GM13976 (cell line): Measurements from ENCODE around the gene ALK.
A peak's percentile ranks its signal among the peaks of the same experiment; 100 is the strongest.

Source experiments
- DNase-seq: peaks from one replicate; pipeline ENCODE4 v3.0.0; 2012; ENCODE audit warnings: low spot score
- CTCF ChIP-seq: IDR thresholded peaks from 2 replicates; pipeline ENCODE4 v1.5.1; 2012; ENCODE audit warnings: borderline replicate concordance, mild to moderate bottlenecking; ENCODE audit not compliant: insufficient read depth; ENCODE audit errors: extremely low read depth, missing control alignments, control extremely low read depth
- in situ Hi-C: fragments of 300-500 bp; cut with MboI; formaldehyde crosslinking; loops from one replicate; pipeline ENCODE4 v1.12.0; 2022; ENCODE audit warnings: low sequenced_read_pairs, mixed read lengths, inconsistent platforms; ENCODE audit not compliant: unreplicated experiment

ALK gene

GRCh38 chr2:29848566-29849310, 72.6 kb downstream of the ALK start:
- no peak for TF ChIP-seq CTCF
- in situ Hi-C loops: no loop called here
- no peak for DNase-seq

- DNase-seq: no peak
- no peak for TF ChIP-seq CTCF
- in situ Hi-C loops: no loop called here
Measured at GRCh38 chr2:29847886-29848285, 73.5 kb downstream of the ALK start.

GRCh38 chr2:29844713-29845326, 76.6 kb downstream of the ALK start:
- in situ Hi-C loops: no loop called here
- TF ChIP-seq CTCF: no peak
- DNase-seq: no peak

DNA sequence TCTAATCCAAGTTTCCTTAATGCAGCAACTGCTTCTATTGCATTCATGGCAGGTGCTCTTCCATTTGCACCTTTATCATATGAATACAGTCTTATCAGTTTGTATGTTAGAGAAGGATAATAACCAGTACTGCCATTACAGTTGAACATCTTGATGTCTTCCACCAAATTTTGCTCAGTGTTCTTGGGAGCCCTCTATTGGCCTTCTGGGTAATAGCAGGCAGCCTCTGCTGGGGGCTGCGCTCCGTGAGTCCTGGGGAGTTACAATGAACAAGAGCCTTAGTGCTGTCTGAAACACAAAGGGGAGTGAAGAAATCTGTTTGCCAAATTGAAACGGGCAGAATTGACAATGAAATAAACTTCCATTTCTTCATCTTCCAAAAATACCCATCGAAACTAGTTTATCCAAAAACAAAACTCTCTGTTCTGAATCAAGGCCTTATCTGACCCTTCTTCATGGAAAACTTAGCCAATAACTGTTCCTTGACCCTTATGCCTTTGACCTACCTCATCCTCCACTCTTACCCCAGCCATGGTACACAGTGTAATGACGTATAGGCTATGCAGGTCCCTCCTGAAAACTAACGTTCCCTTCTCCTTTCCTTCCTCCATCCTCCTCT, 79.9 kb downstream of the ALK start:
- peak; percentile 39 for DNase-seq

GRCh38 chr2:29839306-29839705, 82.1 kb downstream of the ALK start:
- in situ Hi-C loops: loop anchor here (10.0 kb wide), 1 partner anchor 185 kb away; no protein-coding TSS in a partner anchor
- no peak for DNase-seq
- no peak for TF ChIP-seq CTCF

More for the DNA sequence above, 79.9 kb downstream of the ALK start:
- in situ Hi-C loops: no loop called here
- peak; percentile 79 for TF ChIP-seq CTCF

- no peak for DNase-seq
- in situ Hi-C loops: loop anchor here (10.0 kb wide), 1 partner anchor 183 kb away; no protein-coding TSS in a partner anchor
- TF ChIP-seq CTCF: no peak
Measured at GRCh38 chr2:29837925-29838324, 83.5 kb downstream of the ALK start.
